Jurkat, Clone E6-1 (cell line): Measurements from ENCODE around the gene ANO9.
"Not testable (repeated sequence)": the region's sequence is repeated elsewhere in the genome, so short reads cannot be mapped to it uniquely, and the experiment has no call there.

Source experiments
- DNase-seq: peaks from one replicate; pipeline ENCODE4 v3.0.0-alpha.2; 2011; ENCODE audit warnings: low read depth, low spot score
- H3K4me3 ChIP-seq: 2 replicates; pipeline ENCODE4 v1.5.1; 2011; ENCODE audit warnings: mild to moderate bottlenecking, low read length, control low read depth, moderate library complexity

The ANO9 gene

DNA sequence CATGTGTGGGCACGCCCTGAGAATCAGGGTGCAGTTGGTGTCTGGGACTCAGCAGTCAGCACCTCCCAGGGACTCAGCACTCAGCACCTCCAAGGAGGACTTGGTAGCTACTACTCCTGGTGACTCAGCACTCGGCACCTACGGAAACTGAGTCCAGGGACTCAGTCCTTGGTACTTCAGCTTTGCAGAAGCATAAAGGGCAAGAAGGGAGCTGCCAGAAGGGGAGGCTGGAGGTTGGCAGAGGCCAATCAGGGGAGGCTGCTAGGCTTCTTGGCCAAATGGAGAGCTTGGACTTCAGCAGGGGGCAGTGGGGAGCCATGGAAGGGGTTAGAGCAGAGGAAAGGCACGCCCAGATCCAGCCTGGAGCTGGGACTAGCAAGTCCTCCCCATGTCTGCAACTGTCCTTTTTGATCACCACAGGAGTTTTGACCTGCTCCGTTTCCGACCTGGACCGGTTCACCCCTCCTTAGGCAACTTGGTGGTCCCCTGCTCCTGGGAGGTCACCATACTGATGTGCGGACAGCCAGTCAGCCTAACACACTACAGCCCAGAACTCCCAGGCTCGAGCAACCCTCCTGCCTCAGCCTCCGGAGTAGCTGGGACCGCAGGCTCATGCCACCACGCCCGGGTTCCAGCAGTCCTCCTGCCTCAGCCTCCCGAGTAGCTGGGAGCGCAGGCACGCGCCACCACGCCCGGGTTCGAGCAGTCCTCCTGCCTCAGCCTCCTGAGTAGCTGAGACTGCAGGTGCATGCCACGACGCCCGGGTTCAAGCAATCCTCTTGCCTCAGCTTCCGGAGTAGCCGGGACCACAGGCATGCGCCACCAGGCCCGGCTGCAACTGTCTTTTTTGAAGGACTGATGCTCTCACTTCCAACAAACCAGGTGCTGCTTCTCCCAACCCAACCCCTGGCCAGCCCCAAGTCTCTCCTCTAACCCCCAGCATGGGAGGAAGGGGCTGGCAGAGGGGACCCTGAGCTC is 1.5 kb downstream of the ANO9 start:
- H3K4me3 ChIP-seq = no peak overlapping the region
- no peak for DNase-seq

DNA sequence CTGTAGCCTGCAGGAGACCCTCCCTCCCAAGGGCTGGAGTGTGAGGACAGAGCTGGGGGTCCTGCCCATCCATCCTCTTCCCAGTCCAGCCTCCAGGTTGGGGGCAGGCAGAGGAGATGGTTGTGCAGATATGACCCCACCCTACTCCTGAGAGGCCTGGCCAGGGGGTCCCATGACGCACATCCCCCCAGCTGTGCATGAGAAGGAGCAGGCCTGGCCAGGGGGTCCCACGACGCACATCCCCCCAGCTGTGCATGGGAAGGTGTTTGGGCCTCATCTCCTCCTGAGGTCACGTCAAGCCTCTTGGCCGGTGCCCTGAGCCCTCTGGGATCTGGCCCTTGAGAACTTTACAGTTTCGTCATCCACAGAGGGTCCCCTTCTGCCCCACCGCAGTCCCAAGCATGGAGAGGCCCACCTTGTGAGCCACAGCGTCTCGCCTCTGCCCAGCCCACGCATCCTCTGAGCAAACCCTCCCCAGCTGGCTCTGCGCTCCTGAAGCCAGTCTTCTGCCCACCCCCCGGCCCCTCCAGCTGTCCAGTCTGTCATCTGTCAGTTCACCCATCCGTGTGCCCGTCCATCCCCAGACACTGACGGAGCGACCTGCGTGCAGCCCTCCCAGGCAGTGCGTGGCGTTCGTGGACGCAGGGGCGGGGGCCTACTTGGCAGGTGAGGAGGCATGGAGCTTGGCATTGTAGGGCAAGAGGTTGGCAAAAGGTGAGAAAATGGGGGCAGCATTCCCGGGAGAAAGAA is 2.3 kb downstream of the ANO9 start:
- DNase-seq = no peak
- H3K4me3 ChIP-seq = no peak overlapping the region

DNA sequence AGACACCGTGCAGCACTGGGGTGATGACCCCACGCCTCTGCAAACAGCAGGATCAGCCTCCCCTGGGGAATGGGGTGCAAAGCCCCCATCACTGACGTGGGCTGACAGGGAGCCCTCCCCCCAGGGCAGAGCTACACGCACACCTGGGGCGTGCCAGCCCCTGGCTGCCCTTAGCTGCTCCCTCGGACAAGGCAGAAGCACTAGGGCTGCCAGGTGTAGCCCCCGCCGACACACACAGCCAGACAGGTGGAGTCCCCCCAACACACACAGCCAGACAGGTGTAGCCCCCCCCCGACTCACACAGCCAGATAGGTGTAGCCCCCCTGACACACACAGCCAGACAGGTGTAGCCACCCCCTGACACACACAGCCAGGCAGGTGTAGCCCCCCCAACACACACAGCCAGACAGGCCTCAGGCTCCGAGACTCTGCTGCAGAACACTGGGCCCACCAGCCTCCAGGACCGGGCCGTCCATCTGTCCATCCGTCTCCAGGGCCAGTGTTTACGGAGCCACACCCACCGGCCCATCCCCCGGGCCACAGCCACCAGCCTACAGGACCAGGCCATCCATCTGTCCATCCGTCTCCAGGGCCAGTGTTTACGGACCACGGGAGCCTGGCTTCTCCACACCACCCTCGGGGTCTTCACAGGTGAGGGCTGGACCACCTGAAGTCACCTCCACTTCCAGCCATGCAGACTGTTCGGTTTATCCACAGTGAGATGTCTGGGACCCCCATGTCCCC is 3.5 kb downstream of the ANO9 start:
- no peak overlapping the region for H3K4me3 ChIP-seq
- DNase-seq = no peak

DNA sequence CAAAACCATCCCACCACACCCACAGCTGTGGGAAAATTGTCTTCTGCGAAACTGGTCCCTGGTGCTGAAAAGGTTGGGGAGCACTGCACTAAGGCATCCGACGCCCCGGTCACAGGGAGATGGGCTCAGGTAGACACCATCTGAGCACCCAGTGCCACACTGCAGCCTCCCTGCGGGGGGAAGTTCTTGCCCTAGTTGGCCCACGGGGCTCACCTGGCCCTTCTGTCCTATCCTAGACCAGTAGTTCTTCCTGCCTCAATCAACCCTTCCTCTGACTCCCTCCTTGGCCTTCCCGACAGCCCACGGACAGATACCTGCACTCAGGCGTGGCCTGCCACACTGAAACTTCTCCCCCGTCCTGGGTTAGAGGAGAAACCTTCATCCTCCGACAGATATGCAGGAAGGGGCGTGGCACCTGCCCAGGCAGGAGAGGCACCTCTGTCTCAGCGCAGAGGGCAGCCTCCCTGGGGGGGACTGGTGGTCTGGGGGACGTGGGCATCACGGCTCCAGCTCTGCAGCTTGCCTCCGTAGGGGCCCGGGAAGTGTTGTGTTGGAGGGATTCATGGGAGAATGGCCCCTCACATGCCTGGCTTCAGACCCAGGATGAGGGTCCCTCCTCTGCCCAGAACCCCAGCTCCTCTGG is 4.5 kb downstream of the ANO9 start:
- H3K4me3 ChIP-seq = no peak overlapping the region
- no peak for DNase-seq

DNA sequence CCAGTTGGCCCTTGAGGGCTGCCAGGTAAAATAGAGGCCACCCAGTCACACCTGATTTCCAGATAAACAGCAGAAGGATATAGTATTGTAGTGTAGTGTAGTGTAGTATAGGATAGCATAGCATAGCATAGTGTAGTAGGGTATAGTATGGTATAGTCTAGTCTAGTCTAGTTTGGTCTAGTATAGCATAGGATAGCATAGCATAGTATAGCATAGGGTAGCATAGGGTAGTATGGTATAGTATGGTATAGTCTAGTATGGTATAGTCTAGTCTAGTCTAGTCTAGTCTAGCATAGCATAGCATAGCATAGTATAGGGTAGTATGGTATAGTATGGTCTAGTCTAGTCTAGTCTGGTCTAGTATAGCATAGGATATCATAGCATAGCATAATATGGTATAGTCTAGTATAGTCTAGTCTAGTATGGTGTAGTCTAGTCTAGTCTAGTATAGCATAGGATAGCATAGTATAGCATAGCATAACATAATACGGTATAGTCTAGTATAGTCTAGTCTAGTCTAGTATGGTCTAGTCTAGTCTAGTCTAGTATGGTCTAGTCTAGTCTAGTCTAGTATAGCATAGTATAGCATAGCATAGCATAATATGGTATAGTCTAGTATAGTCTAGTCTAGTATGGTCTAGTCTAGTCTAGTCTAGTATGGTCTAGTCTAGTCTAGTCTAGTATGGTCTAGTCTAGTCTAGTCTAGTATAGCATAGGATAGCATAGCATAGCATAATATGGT is 6.6 kb downstream of the ANO9 start:
- not testable (repeated sequence) for DNase-seq, H3K4me3 ChIP-seq

DNA sequence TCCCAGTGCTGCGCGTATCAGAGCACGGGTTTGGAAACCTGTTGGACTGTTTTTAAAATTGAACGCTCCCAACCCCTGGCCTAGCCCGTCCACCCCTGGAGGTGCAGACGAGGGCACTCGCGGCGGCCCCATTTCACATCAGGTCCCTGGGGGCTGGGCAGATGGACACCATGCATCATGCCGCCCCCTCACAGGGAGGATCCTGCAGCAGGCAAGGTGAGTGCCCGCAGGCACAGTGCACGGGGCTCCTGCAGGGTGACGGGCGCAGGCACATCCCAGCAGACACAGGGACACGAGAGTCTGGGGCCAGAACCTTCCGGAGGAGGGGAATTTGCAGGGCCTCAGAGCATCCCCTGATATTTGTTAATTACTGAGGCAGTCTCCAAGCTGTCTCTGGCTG is 7.3 kb downstream of the ANO9 start:
- H3K4me3 ChIP-seq = no peak overlapping the region
- no peak for DNase-seq

DNA sequence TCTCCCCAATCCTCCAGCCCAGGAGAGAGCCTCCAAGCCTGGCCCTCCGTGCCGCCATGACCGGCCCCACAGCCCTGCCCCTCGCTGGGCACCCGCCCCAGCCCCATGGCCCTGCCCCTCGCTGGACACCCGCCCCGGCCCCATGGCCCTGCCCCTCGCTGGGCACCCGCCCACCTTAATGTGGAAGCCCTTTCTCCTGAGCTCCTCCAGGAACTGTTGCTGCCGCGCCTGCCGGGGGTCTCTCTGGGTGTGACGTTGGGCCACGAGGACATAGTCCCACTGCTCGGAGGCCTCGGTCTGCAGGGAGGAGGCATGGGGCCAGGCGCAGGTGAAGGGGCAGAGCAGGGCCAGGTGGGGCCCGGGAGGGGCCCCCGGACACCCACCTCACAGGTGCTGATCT is 8.2 kb downstream of the ANO9 start:
- DNase-seq = no peak
- no peak overlapping the region for H3K4me3 ChIP-seq

DNA sequence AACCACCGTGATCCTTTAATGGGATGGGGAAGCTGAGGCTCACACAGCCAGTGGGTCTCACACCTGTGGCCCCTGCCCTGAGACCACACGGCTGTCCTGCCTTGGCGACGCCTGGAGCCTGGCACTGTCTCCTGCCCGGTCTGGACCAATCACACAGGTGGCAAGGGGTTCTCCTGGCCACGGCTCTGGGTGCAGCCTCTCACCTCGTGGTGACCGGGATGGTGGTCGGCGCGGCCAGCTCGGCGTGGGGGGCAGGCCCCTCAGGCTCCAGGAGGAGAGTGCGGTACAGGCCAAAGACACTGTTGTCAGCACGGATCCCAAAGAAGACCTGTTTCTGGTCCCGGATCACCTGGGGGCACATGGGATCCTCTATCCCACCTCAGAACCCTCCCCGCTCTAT is 8.7 kb downstream of the ANO9 start:
- DNase-seq = no peak
- no peak overlapping the region for H3K4me3 ChIP-seq

DNA sequence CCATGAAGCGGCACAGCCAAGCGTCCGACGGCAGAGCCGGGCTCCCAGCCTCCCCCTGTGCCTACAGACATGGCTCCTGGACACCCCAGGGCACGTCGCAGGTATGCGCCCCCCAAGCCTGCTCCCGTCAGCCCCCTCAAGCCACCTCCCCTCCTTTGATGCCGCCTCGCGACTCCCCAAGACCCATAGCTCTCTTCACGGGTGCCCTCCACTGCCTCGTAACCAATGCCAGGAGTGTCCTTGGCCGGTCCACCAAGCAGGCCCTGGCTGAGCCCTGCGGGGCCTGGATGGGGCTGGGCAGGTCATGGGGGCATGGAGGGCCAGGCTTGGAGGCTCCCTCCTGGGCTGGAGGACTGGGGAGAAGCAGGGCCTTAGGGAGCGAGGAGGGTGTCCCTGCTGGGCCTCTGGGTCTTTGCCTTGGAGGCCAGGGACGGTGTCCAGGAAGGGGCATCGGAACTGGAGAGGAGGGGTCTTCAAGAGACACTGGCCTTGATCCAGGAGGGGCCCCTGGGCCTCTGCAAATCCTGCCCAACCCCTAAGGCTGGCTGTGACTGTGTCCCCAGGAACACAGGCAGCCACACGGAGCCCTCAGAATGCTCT is 9.2 kb downstream of the ANO9 start:
- H3K4me3 ChIP-seq = no peak overlapping the region
- no peak for DNase-seq

DNA sequence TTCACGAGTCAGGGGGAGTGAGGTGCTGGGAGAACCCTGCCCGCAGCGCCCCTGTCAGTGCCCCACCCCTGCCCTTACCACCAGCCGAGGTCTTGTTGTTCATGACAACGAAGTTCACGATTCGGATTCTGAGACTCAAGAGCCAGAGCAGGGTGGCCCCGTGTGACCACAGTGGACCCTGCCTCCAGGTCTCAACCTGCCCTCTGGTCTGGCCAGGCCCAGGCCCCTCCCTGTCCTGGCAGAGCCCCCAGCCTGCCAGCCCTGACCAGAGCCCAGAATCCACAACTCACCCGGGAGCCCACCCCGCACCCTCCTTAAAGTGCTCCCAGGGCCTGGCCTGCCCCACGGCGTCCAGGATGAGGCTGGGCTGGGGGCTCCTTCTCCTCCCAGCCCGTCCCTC is 9.9 kb downstream of the ANO9 start:
- DNase-seq = no peak

DNA sequence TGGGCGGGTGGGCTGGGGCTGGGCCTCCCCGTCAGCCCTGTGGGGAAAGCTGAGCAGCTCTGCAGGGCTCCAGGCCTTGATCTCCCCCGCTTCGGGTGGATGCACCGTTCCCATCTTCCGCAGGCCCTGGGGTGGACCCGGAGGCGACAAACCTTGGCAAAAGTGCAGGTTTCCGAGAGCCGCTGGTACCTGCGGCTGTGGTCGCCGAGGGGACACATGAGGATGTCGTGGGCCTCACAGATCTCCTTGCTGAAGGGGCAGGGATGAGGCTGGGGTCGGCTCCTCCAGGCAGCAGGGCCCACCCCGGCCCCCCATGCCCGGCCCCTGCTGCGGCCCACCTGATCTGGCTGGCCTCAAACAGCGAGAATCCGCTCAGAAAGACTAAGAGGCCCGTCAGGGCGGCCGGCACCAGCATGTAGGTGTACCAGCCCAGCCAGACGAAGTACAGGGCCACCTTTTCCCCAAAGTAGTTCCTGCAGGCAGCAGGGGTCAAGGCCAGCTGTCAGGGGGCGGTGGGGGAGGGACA is 11.8 kb downstream of the ANO9 start:
- H3K4me3 ChIP-seq = no peak overlapping the region
- DNase-seq = no peak

More for the DNA sequence above, 9.9 kb downstream of the ANO9 start:
- H3K4me3 ChIP-seq = no peak overlapping the region

DNA sequence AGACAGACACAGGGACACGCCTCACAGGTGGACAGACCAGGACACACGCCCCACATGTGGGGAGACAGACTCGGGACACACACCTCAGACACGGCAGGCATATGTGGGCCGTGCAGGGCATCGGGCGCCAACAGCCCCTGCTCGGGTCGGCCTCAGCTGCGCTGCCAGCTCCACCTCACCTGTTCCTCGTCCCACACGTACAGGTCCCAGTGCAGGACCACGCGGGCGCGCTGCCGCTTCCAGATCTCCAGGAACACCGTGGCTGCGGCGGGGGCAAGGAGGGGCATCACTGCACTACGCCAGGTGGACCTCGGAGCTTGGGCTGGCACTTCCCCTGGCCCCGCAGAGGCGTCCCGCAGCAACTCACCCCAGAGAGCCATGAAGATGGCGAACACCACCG is 12.4 kb downstream of the ANO9 start:
- DNase-seq = no peak
- no peak overlapping the region for H3K4me3 ChIP-seq

DNA sequence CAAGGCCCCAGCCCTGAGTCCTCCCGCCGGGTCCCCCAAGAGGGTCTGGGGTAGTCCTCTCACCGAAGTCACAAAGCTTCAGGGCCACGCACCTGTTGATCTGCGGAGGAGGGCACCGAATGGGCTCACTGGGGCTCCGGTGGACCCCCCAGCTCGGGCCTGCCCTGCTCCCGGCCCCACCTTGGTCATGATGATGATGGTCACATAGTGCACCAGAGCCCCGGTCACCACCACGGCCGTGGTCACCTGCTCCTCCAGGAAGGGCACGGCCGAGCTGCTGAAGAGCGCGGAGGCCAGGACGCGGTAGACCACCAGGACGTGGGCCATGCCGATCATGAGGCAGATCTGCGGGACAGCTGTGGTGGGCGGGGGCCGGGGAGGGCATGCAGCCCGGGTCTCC is 13.5 kb downstream of the ANO9 start:
- H3K4me3 ChIP-seq = no peak overlapping the region
- DNase-seq = no peak

DNA sequence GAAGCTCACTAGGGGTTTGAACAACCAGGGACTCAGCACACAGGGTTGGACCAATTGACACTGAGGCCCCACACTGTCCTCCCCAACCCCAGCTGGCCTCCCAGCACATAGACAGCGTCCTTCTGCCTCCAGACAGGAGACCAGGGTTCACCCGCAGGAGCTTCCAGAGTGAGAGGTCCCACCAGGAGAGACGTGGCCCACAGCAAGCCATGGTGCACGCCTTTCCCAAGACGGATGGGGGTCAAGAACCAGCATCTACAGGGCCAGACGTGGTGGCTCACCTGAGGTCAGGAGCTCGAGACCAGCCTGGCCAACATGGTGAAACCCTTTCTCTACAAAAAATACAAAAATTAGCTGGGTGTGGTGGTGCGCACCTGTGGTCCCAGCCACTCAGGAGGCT is 15.0 kb downstream of the ANO9 start:
- no peak overlapping the region for H3K4me3 ChIP-seq
- no peak for DNase-seq

DNA sequence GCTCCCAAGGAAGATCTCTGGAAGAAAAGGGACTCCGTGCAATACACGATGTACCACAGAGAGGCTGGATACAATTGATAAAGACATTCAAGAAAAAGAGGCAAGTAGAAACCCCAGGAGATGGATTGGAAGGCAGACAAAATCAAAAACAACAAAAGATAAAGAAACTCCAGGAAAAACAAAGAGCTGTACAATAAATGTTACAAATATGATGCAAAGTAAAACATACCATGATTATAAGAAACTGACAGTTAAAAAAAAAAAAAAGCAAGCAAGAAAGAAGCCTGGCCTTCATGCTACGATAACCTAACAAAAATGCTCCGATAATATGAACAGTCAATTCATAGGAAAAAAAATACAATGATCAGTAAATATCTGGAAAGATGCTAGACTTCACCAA is 16.5 kb downstream of the ANO9 start:
- H3K4me3 ChIP-seq = no peak overlapping the region
- no peak for DNase-seq

DNA sequence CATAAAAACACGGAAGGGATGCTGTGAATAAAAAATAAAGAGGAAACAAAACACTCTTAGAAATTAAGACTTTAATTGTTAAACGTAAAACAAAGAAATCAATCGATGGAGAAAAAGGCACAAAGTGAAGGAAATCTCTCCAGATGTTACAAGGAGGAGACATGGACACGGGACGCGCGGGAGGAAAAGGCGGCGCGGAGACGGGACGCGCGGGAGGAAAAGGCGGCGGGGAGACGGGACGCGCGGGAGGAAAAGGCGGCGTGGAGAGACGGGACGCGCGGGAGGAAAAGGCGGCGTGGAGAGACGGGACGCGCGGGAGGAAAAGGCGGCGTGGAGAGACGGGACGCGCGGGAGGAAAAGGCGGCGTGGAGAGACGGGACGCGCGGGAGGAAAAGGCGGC is 17.0 kb downstream of the ANO9 start:
- not testable (repeated sequence) for H3K4me3 ChIP-seq, DNase-seq

DNA sequence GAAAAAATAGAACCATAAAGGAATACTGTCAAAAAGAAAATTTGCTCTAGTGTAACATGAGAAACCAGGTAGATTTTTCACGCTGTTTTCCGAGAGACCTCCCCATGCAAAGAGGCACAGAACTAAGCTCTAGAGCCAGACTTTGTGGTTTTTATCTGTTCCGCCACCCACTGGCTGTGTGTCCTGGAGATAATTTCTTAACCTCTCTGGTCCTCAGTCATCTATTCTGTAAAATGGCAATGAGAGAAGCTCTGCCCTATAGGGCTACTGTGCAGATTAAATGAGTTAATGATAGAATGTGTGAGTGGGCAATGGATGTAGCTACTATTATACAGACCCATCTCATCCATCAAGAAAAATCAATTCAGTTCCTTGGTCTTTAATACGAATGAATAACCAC is 17.6 kb downstream of the ANO9 start:
- no peak for DNase-seq
- H3K4me3 ChIP-seq = no peak overlapping the region

DNA sequence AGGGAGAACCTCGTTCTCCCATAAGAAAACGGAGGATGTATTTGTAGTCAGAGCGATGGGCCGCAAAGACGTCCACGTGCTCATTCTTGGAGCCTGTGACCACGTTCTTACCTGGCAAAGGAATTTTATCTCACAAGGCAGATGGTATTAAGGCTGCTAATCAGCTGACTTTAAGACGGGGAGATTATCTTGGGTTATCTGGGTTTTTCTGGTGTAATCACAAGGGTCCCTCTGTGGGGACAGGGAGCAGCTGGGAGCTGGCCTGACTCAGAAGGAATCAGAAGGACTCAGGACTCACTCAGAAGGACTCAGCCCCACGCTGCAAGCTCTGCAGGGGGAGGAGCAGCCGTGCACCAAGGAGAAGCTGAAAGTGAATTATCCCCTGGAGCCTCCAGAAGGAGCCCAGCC is 19.6 kb downstream of the ANO9 start:
- no peak overlapping the region for H3K4me3 ChIP-seq
- DNase-seq = no peak
